Naive thymus-derived CD4-positive, alpha-beta T cell (primary cell): ENCODE data around the gene RAP1GAP. TPM values are rescaled to one million over a fixed set of nuclear protein-coding genes. Genes with fewer than 3 reads are reported as not detected.

Experiments
- ATAC-seq: fragments of 150-1000 bp; cut with Tn5 transposase; 2 replicates; pipeline ENCODE4 v1.10.0; 2021; ENCODE audit warnings: mild to moderate bottlenecking, moderate library complexity
- CTCF ChIA-PET: fragments of 350-600 bp; sonication (Branson Sonifier 250); formaldehyde crosslinking; loops from one replicate; lab custom pipeline; 2021; ENCODE audit warnings: antibody characterized with exemption; lab: Charles Lee
- POLR2A ChIA-PET: fragments of 350-600 bp; sonication (Branson Sonifier 250); formaldehyde crosslinking; loops from one replicate; lab custom pipeline; 2021; ENCODE audit warnings: antibody characterized with exemption, inconsistent platforms; lab: Charles Lee
- DNase-seq, 9 donors: peaks; one replicate each; pipeline versions ENCODE4 v3.0.0 to v3.0.0-alpha.2; 2020 to 2022; ENCODE audit warnings: mixed read lengths in 1 of 9
- H3K27ac ChIP-seq: one replicate; pipeline ENCODE4 v1.7.0; 2013; ENCODE audit warnings: mild to moderate bottlenecking, low read depth, low read length, moderate library complexity
- H3K27me3 ChIP-seq, 2 donors: one replicate each; pipeline ENCODE4 v1.7.0; 2013; ENCODE audit warnings: low read length in 2 of 2, mild to moderate bottlenecking in 2 of 2, moderate library complexity in 2 of 2; ENCODE audit not compliant: control insufficient read depth in 2 of 2, insufficient read depth in 2 of 2
- H3K36me3 ChIP-seq, 3 experiments: 1 replicate in 2 of 3; 2 replicates in 1 of 3; pipeline ENCODE4 v1.7.0; 2013; ENCODE audit warnings: low read length in 3 of 3, mild to moderate bottlenecking in 3 of 3, moderate library complexity in 1 of 3; ENCODE audit not compliant: insufficient read depth in 3 of 3, control insufficient read depth in 2 of 3
- H3K4me1 ChIP-seq, 2 donors: one replicate each; pipeline ENCODE4 v1.7.0; 2013; ENCODE audit warnings: low read length in 2 of 2, mild to moderate bottlenecking in 2 of 2, moderate library complexity in 1 of 2; ENCODE audit not compliant: control insufficient read depth in 2 of 2, insufficient read depth in 2 of 2
- H3K4me3 ChIP-seq: 2 replicates; pipeline ENCODE4 v1.7.0; 2013; ENCODE audit warnings: mild to moderate bottlenecking, low read length
- H3K9me3 ChIP-seq, 3 experiments: 1 replicate in 2 of 3; 2 replicates in 1 of 3; pipeline ENCODE4 v1.7.0; 2013; ENCODE audit warnings: low read length in 3 of 3; ENCODE audit not compliant: control insufficient read depth in 2 of 3
- H3K27ac Mint-ChIP-seq, 9 donors: one replicate each; pipeline ENCODE4 v1.8.0; 2020 to 2022; ENCODE audit warnings: mixed read lengths in 9 of 9, mild to moderate bottlenecking in 8 of 9, moderate library complexity in 5 of 9, inconsistent platforms in 2 of 9
- H3K27me3 Mint-ChIP-seq, 5 donors: one replicate each; pipeline ENCODE4 v1.8.0; 2021 to 2022; ENCODE audit warnings: mixed read lengths in 5 of 5, mild to moderate bottlenecking in 1 of 5
- H3K36me3 Mint-ChIP-seq, 5 donors: one replicate each; pipeline ENCODE4 v1.8.0; 2020 to 2022; ENCODE audit warnings: mixed read lengths in 5 of 5, mild to moderate bottlenecking in 3 of 5, inconsistent platforms in 1 of 5
- H3K4me1 Mint-ChIP-seq, 7 donors: one replicate each; pipeline ENCODE4 v1.8.0; 2020 to 2022; ENCODE audit warnings: mixed read lengths in 7 of 7, mild to moderate bottlenecking in 3 of 7, inconsistent platforms in 1 of 7
- H3K4me3 Mint-ChIP-seq, 10 donors: one replicate each; pipeline ENCODE4 v1.8.0; 2020 to 2022; ENCODE audit warnings: mild to moderate bottlenecking in 10 of 10, mixed read lengths in 10 of 10, moderate library complexity in 6 of 10, inconsistent platforms in 2 of 10
- H3K9me3 Mint-ChIP-seq, 11 donors: one replicate each; pipeline ENCODE4 v1.8.0; 2020 to 2022; ENCODE audit warnings: mixed read lengths in 11 of 11, mild to moderate bottlenecking in 4 of 11, inconsistent platforms in 1 of 11, moderate library complexity in 1 of 11
- intact Hi-C, 2 donors: fragments of 100-400 bp; cut with micrococcal nuclease; formaldehyde crosslinking; loops; one replicate each; pipeline ENCODE4 v1.15.1; 2023
- polyA plus RNA-seq, 2 donors: library from polyadenylated mRNA; unstranded; fragments of 300-500 nt; fragmentation: Illumina TruSeq; gene quantifications; one replicate each; pipeline ENCODE4 v1.2.3, GENCODE V29; 2021
- total RNA-seq, 6 experiments: library from RNA in 5 of 6; stranded (reverse) in 5 of 6; gene quantifications; 1 replicate in 5 of 6; 2 replicates in 1 of 6; pipeline ENCODE4 v1.2.3 and lab custom pipeline; 2021 to 2026

RAP1GAP gene
- total and polyA plus RNA-seq, 7 experiments from 2014 or later: 0.16 to 1.4 (median 0.42) TPM; not detected in 3

GRCh38 chr1:21704145-21704544, 35.0 kb upstream of the RAP1GAP start:
- Histone ChIP-seq H3K27me3 (no peaks in the 10 kb centered on the region), H3K4me1 (no peaks in the 10 kb centered on the region), H3K4me3 (no peak overlapping the region), H3K27ac (no peak overlapping the region), H3K9me3 (no peaks in the 10 kb centered on the region), H3K36me3 (peaks cover 9 to 72% (median 23%) of the 10 kb centered on the region in 3 experiments)
- H3K27me3 Mint-ChIP-seq: no peaks in the 10 kb centered on the region
- peaks cover 0 to 24% (median 0%) of the 10 kb centered on the region in 7 donors for H3K4me1 Mint-ChIP-seq
- ChIA-PET CTCF (interaction anchor here (0.5 kb wide), 1 partner anchor 52 kb away, joined by 4 read pairs; no protein-coding TSS in a partner anchor), POLR2A (no interaction called here)
- no peak overlapping the region for H3K4me3 Mint-ChIP-seq
- no peaks in the 10 kb centered on the region for H3K9me3 Mint-ChIP-seq
- H3K36me3 Mint-ChIP-seq: peaks cover 11 to 59% (median 24%) of the 10 kb centered on the region in 5 donors
- ATAC-seq: no peak
- intact Hi-C loops: loop anchor here in 1 of 2 donors (5.0 kb wide), 1 partner anchor 78 kb away; the partner anchor contains the start of gene USP48
- peak overlapping the region in 3 of 9 donors; percentile 8 to 32 (median 20) for H3K27ac Mint-ChIP-seq
- DNase-seq: no peak

- peaks cover 9 to 72% (median 23%) of the 10 kb centered on the region in 3 experiments for H3K36me3 ChIP-seq
- no peaks in the 10 kb centered on the region for H3K4me1 ChIP-seq
- ATAC-seq (peak; percentile 44), DNase-seq (peak in 2 of 9 donors; percentile 5 to 8)
- CTCF ChIA-PET: interaction anchor here (0.5 kb wide), 1 partner anchor 53 kb away, joined by 4 read pairs; no protein-coding TSS in a partner anchor
- H3K9me3 ChIP-seq: no peaks in the 10 kb centered on the region
- POLR2A ChIA-PET: no interaction called here
- no peak overlapping the region for H3K27ac ChIP-seq
- H3K4me3 ChIP-seq: no peak overlapping the region
- intact Hi-C loops: loop anchor here (1.0 to 5.0 kb wide), 4 partner anchors 79 to 319 kb away; partner anchors contain the start of gene USP48 (in 1 of the 2)
- Mint-ChIP-seq H3K27ac (peak overlapping the region in 1 of 9 donors; percentile 4), H3K36me3 (peaks cover 11 to 60% (median 24%) of the 10 kb centered on the region in 5 donors), H3K9me3 (no peaks in the 10 kb centered on the region), H3K27me3 (no peaks in the 10 kb centered on the region), H3K4me1 (peaks cover 0 to 24% (median 0%) of the 10 kb centered on the region in 7 donors), H3K4me3 (no peak overlapping the region)
- H3K27me3 ChIP-seq: no peaks in the 10 kb centered on the region
Measured at GRCh38 chr1:21703318-21703963, 34.3 kb upstream of the RAP1GAP start.

- no peak for ATAC-seq
- peaks cover 9 to 68% (median 23%) of the 10 kb centered on the region in 3 experiments for H3K36me3 ChIP-seq
- Mint-ChIP-seq H3K4me1 (peaks cover 0 to 24% (median 0%) of the 10 kb centered on the region in 7 donors), H3K9me3 (no peaks in the 10 kb centered on the region), H3K4me3 (no peak overlapping the region), H3K27ac (peak overlapping the region in 3 of 9 donors; percentile 4 to 39 (median 6)), H3K36me3 (peaks cover 10 to 66% (median 27%) of the 10 kb centered on the region in 5 donors), H3K27me3 (no peaks in the 10 kb centered on the region)
- CTCF ChIA-PET: no interaction called here
- intact Hi-C loops: loop anchor here (1.0 to 5.0 kb wide), 4 partner anchors 80 to 320 kb away; partner anchors contain the start of gene USP48 (in 1 of the 2)
- H3K9me3 ChIP-seq: no peaks in the 10 kb centered on the region
- H3K4me1 ChIP-seq: no peaks in the 10 kb centered on the region
- POLR2A ChIA-PET: no interaction called here
- H3K4me3 ChIP-seq: no peak overlapping the region
- no peak overlapping the region for H3K27ac ChIP-seq
- H3K27me3 ChIP-seq: no peaks in the 10 kb centered on the region
- no peak for DNase-seq
Measured at GRCh38 chr1:21702780-21703179, 33.6 kb upstream of the RAP1GAP start.

GRCh38 chr1:21701401-21701800, 32.2 kb upstream of the RAP1GAP start:
- DNase-seq (no peak), ATAC-seq (no peak)
- peaks cover 9 to 57% (median 23%) of the 10 kb centered on the region in 3 experiments for H3K36me3 ChIP-seq
- no peaks in the 10 kb centered on the region for H3K27me3 ChIP-seq
- H3K36me3 Mint-ChIP-seq: peaks cover 10 to 58% (median 22%) of the 10 kb centered on the region in 5 donors
- H3K4me1 ChIP-seq: no peaks in the 10 kb centered on the region
- no peaks in the 10 kb centered on the region for H3K27me3 Mint-ChIP-seq
- H3K9me3 ChIP-seq: no peaks in the 10 kb centered on the region
- H3K27ac Mint-ChIP-seq: no peak overlapping the region
- no peaks in the 10 kb centered on the region for H3K9me3 Mint-ChIP-seq
- intact Hi-C loops: loop anchor here in 1 of 2 donors (5.0 kb wide), 1 partner anchor 81 kb away; the partner anchor contains the start of gene USP48
- ChIA-PET POLR2A (no interaction called here), CTCF (no interaction called here)
- H3K4me3 ChIP-seq: no peak overlapping the region
- peaks cover 0 to 24% (median 0%) of the 10 kb centered on the region in 7 donors for H3K4me1 Mint-ChIP-seq
- no peak overlapping the region for H3K4me3 Mint-ChIP-seq
- H3K27ac ChIP-seq: no peak overlapping the region

- H3K4me3 ChIP-seq: no peak overlapping the region
- ChIA-PET POLR2A (no interaction called here), CTCF (no interaction called here)
- no peaks in the 10 kb centered on the region for H3K27me3 Mint-ChIP-seq
- no peak for ATAC-seq
- no peak for DNase-seq
- H3K27ac Mint-ChIP-seq: peak overlapping the region in 3 of 9 donors; percentile 31 to 75 (median 51)
- H3K4me1 Mint-ChIP-seq: peaks cover 0 to 22% (median 0%) of the 10 kb centered on the region in 7 donors
- no peak overlapping the region for H3K27ac ChIP-seq
- no peaks in the 10 kb centered on the region for H3K27me3 ChIP-seq
- H3K9me3 ChIP-seq: no peaks in the 10 kb centered on the region
- H3K4me1 ChIP-seq: no peaks in the 10 kb centered on the region
- no peak overlapping the region for H3K4me3 Mint-ChIP-seq
- H3K9me3 Mint-ChIP-seq: no peaks in the 10 kb centered on the region
- H3K36me3 ChIP-seq: peaks cover 9 to 49% (median 19%) of the 10 kb centered on the region in 3 experiments
- intact Hi-C loops: loop anchor here in 1 of 2 donors (5.0 kb wide), 1 partner anchor 82 kb away; the partner anchor contains the start of gene USP48
- H3K36me3 Mint-ChIP-seq: peaks cover 10 to 49% (median 22%) of the 10 kb centered on the region in 5 donors
Measured at GRCh38 chr1:21700094-21700493, 30.9 kb upstream of the RAP1GAP start.

GRCh38 chr1:21696931-21697330, 27.8 kb upstream of the RAP1GAP start:
- Histone ChIP-seq H3K27me3 (no peaks in the 10 kb centered on the region), H3K9me3 (no peaks in the 10 kb centered on the region), H3K4me1 (no peaks in the 10 kb centered on the region), H3K27ac (no peak overlapping the region), H3K36me3 (peaks cover 12 to 50% (median 19%) of the 10 kb centered on the region in 3 experiments), H3K4me3 (no peak overlapping the region)
- peaks cover 10 to 54% (median 17%) of the 10 kb centered on the region in 5 donors for H3K36me3 Mint-ChIP-seq
- DNase-seq: no peak
- CTCF ChIA-PET: no interaction called here
- H3K27me3 Mint-ChIP-seq: no peaks in the 10 kb centered on the region
- intact Hi-C loops: no loop called here
- no peak overlapping the region for H3K4me3 Mint-ChIP-seq
- H3K9me3 Mint-ChIP-seq: no peaks in the 10 kb centered on the region
- no peak overlapping the region for H3K27ac Mint-ChIP-seq
- POLR2A ChIA-PET: no interaction called here
- peaks cover 0 to 10% (median 0%) of the 10 kb centered on the region in 7 donors for H3K4me1 Mint-ChIP-seq
- ATAC-seq: no peak
